ENCODE data around the gene TBC1D17.

DNA sequence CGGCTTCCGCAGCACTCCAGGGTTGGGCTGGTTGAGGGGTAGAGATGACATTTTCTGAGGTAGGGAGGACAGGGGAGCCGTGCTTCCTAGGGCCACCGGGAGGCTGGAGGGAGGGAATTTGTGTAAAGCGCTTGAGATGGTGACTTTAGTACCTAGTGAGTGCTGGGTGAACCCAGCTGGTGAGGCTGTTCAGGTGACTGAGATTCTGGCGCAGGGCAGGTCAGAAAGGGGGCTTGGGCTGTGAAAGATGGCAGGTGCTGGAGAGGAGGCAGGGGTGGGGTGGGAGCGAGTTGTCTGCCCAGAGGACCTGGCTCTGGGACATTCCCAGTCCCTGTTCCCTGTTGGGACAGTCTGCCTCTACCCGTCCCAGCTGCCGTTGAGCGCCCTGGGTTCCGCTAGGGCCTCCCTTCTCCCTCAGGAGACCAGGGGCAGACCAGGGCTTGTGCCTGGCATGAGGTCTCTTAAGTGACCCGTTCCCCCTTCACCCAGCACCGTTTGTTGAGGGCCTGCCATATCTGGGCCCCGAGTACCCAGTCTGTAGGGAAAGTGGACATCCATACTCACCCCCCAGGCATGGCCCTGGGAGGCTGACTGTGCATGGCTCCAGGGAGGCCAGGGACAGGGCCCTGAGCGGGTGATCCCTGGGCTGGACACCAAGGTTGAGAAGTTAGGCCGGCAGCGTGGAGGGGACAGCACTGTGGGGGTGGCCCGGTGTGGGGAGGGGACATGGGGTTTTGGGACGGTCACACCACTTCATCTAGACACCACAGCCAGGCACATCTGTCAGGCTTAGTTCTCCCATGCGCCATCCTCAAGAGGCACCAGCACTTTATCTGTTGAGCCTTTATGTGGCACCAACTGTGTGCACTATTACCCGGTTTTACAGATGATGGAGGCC, 21.6 kb upstream of the TBC1D17 start:
- no peak for TF ChIP-seq CTCF (IDR thresholded peaks at IDR 0.05; ENCODE audit: low read length)
- no peak for TF ChIP-seq EZH2 (IDR thresholded peaks at IDR 0.05; ENCODE audit: borderline replicate concordance, low read length)
